IMR-90 (cell line): Measurements from ENCODE around the gene PPP1R9B. TPM values are rescaled to one million over a fixed set of nuclear protein-coding genes. Genes with fewer than 3 reads are reported as not detected.

ENCODE experiments used
- ATAC-seq: fragments of 200-7000 bp; cut with Tn5 transposase; 2 replicates; pipeline ENCODE4 v1.9.1; 2020; ENCODE audit warnings: low read depth, mild to moderate bottlenecking, moderate library complexity
- BruUV-seq: library from RNA; stranded (reverse); fragments of 400-500 nt; replicated peaks from 2 replicates; lab custom pipeline; 2021; lab: Mats Ljungman, UMichigan
- CTCF ChIA-PET: fragments of 300-600 bp; formaldehyde crosslinking; extraction: SDS; loops from one replicate; lab custom pipeline; 2021; ENCODE audit warnings: antibody characterized with exemption; lab: Yijun Ruan, JAX
- POLR2A ChIA-PET: fragments of 300-600 bp; sonication (Branson Sonifier 250); formaldehyde crosslinking; loops from one replicate; lab custom pipeline; 2022; ENCODE audit warnings: antibody characterized with exemption; ENCODE audit not compliant: unreplicated experiment; lab: Charles Lee
- DNase-seq: peaks from one replicate; pipeline ENCODE4 v3.0.0; 2013
- H2AFZ ChIP-seq: replicated peaks from 2 replicates; pipeline ENCODE3; 2013; ENCODE audit warnings: low read length, mild to moderate bottlenecking; ENCODE audit not compliant: poor library complexity
- H2AK5ac ChIP-seq: 2 replicates; pipeline ENCODE4 v1.6.1; 2013; ENCODE audit warnings: low read depth, low read length, inconsistent platforms
- H2AK9ac ChIP-seq: replicated peaks from 2 replicates; pipeline ENCODE3; 2013; ENCODE audit warnings: mild to moderate bottlenecking, low read depth, low read length, moderate library complexity; ENCODE audit not compliant: poor library complexity
- H2BK120ac ChIP-seq: 2 replicates; pipeline ENCODE4 v1.6.1; 2013; ENCODE audit warnings: low read depth, low read length, inconsistent platforms
- H2BK15ac ChIP-seq: 3 replicates; pipeline ENCODE4 v1.6.1; 2013; ENCODE audit warnings: low read depth, low read length, inconsistent platforms
- H2BK20ac ChIP-seq: 2 replicates; pipeline ENCODE4 v1.6.1; 2013; ENCODE audit warnings: low read depth, mild to moderate bottlenecking, inconsistent platforms, low read length, moderate library complexity
- H2BK5ac ChIP-seq: 2 replicates; pipeline ENCODE4 v1.6.1; 2013; ENCODE audit warnings: mild to moderate bottlenecking, low read depth, low read length, inconsistent platforms; ENCODE audit not compliant: poor library complexity, severe bottlenecking
- H3K14ac ChIP-seq: replicated peaks from 2 replicates; pipeline ENCODE4 v1.6.1; 2013; ENCODE audit warnings: low read depth, low read length, inconsistent platforms
- H3K18ac ChIP-seq: 2 replicates; pipeline ENCODE4 v1.6.1; 2013; ENCODE audit warnings: low read depth, low read length, control low read depth
- H3K23ac ChIP-seq: 2 replicates; pipeline ENCODE4 v1.6.1; 2013; ENCODE audit warnings: low read depth, low read length, inconsistent platforms
- H3K27ac ChIP-seq: 2 replicates; pipeline ENCODE4 v1.5.1; 2013; ENCODE audit warnings: mild to moderate bottlenecking, control low read depth, low read length; ENCODE audit not compliant: insufficient read depth
- H3K27me3 ChIP-seq: 2 replicates; pipeline ENCODE4 v1.6.1; 2013; ENCODE audit warnings: low read length; ENCODE audit not compliant: control insufficient read depth, insufficient read depth
- H3K36me3 ChIP-seq: 2 replicates; pipeline ENCODE4 v1.6.1; 2013; ENCODE audit warnings: low read length, mixed read lengths; ENCODE audit not compliant: control insufficient read depth, insufficient read depth
- H3K4ac ChIP-seq: 2 replicates; pipeline ENCODE4 v1.6.1; 2013; ENCODE audit warnings: low read depth, low read length, inconsistent platforms
- H3K4me1 ChIP-seq: 2 replicates; pipeline ENCODE4 v1.6.1; 2013; ENCODE audit warnings: low read length, mixed read lengths; ENCODE audit not compliant: control insufficient read depth, insufficient read depth
- H3K4me2 ChIP-seq: 2 replicates; pipeline ENCODE4 v1.6.1; 2013; ENCODE audit warnings: low read depth, mild to moderate bottlenecking, control low read depth, low read length, moderate library complexity
- H3K4me3 ChIP-seq: 2 replicates; pipeline ENCODE4 v1.5.1; 2013; ENCODE audit warnings: low read depth, mild to moderate bottlenecking, control low read depth, low read length, moderate library complexity; ENCODE audit not compliant: insufficient read depth
- H3K56ac ChIP-seq: 2 replicates; pipeline ENCODE4 v1.6.1; 2013; ENCODE audit warnings: low read length, inconsistent platforms; ENCODE audit not compliant: insufficient read depth; ENCODE audit errors: extremely low read depth
- H3K79me1 ChIP-seq, 2 experiments: 2 replicates each; pipeline ENCODE4 v1.6.1; 2013; ENCODE audit warnings: low read length in 2 of 2, inconsistent platforms in 1 of 2, low read depth in 1 of 2
- H3K9ac ChIP-seq: 2 replicates; pipeline ENCODE4 v1.6.1; 2013; ENCODE audit warnings: low read depth, low read length, control low read depth
- H3K9me1 ChIP-seq: 2 replicates; pipeline ENCODE4 v1.6.1; 2013; ENCODE audit warnings: low read length, inconsistent platforms; ENCODE audit not compliant: insufficient read depth
- H3K9me3 ChIP-seq: 2 replicates; pipeline ENCODE4 v1.6.1; 2013; ENCODE audit warnings: low read length; ENCODE audit not compliant: control insufficient read depth, insufficient read depth
- H4K20me1 ChIP-seq: 2 replicates; pipeline ENCODE4 v1.6.1; 2013; ENCODE audit warnings: low read length, inconsistent platforms; ENCODE audit not compliant: insufficient read depth
- H4K5ac ChIP-seq: 2 replicates; pipeline ENCODE4 v1.6.1; 2013; ENCODE audit warnings: mild to moderate bottlenecking, low read depth, low read length, control low read depth
- H4K8ac ChIP-seq, 2 experiments: 2 replicates each; pipeline ENCODE4 v1.6.1; 2013; ENCODE audit warnings: low read depth in 2 of 2, low read length in 2 of 2, control low read depth in 1 of 2, inconsistent platforms in 1 of 2
- H4K91ac ChIP-seq: 2 replicates; pipeline ENCODE4 v1.6.1; 2013; ENCODE audit warnings: low read depth, low read length, inconsistent platforms; ENCODE audit not compliant: insufficient read depth
- BHLHE40 ChIP-seq: fragments of 150-350 bp; IDR thresholded peaks from 2 replicates; pipeline ENCODE4 v1.6.1; 2016; ENCODE audit warnings: mild to moderate bottlenecking, low read depth, low read length
- CEBPB ChIP-seq: IDR thresholded peaks from 2 replicates; pipeline ENCODE4 v1.6.1; 2012; ENCODE audit warnings: low read depth, low read length, improper control_type of control experiment
- CHD1 ChIP-seq: IDR thresholded peaks from 2 replicates; pipeline ENCODE4 v1.6.1; 2012; ENCODE audit warnings: low read depth, low read length, improper control_type of control experiment
- FOS ChIP-seq: fragments of 150-350 bp; IDR thresholded peaks from 2 replicates; pipeline ENCODE4 v1.6.1; 2016; ENCODE audit warnings: low read depth, low read length
- MAFK ChIP-seq: IDR thresholded peaks from 2 replicates; pipeline ENCODE4 v1.6.1; 2012; ENCODE audit warnings: low read depth, low read length, improper control_type of control experiment
- MAZ ChIP-seq: IDR thresholded peaks from 2 replicates; pipeline ENCODE4 v1.6.1; 2012; ENCODE audit warnings: low read depth, mild to moderate bottlenecking, low read length, improper control_type of control experiment, moderate library complexity, borderline replicate concordance
- MXI1 ChIP-seq: IDR thresholded peaks from 2 replicates; pipeline ENCODE4 v1.6.1; 2012; ENCODE audit warnings: low read depth, mild to moderate bottlenecking, low read length, moderate library complexity, borderline replicate concordance
- NFE2L2 ChIP-seq: fragments of 150-350 bp; IDR thresholded peaks from 2 replicates; pipeline ENCODE4 v1.6.1; 2016; ENCODE audit warnings: low read depth, mild to moderate bottlenecking, low read length
- POLR2A ChIP-seq: IDR thresholded peaks from 2 replicates; pipeline ENCODE4 v1.6.1; 2012; ENCODE audit warnings: mild to moderate bottlenecking, low read depth, low read length
- RAD21 ChIP-seq: IDR thresholded peaks from 2 replicates; pipeline ENCODE4 v1.6.1; 2012; ENCODE audit warnings: low read length, improper control_type of control experiment
- RCOR1 ChIP-seq: IDR thresholded peaks from 2 replicates; pipeline ENCODE4 v1.6.1; 2012; ENCODE audit warnings: mild to moderate bottlenecking, low read length, improper control_type of control experiment; ENCODE audit not compliant: insufficient replicate concordance
- RFX5 ChIP-seq: IDR thresholded peaks from 2 replicates; pipeline ENCODE4 v1.8.0; 2012; ENCODE audit warnings: low read depth, mild to moderate bottlenecking, low read length, moderate library complexity
- SMC3 ChIP-seq: fragments of 150-350 bp; IDR thresholded peaks from 2 replicates; pipeline ENCODE4 v1.6.1; 2016; ENCODE audit warnings: low read depth, mild to moderate bottlenecking, antibody characterized with exemption, low read length, moderate library complexity
- WGBS, 2 experiments: methylation state at CpG; one replicate each; pipeline versions ENCODE4 v1.1.5 to v1.1.7; 2013; ENCODE audit warnings: missing lambda C conversion rate in 2 of 2; ENCODE audit not compliant: insufficient read length in 1 of 2; ENCODE audit errors: extremely low coverage in 2 of 2; 5-methylcytosine and 5-hydroxymethylcytosine counted together
- dilution Hi-C: fragments of 300-500 bp; cut with HindIII; formaldehyde crosslinking; loops from one replicate; pipeline ENCODE4 v1.14.3; 2018; ENCODE audit warnings: low sequenced_read_pairs; ENCODE audit not compliant: unreplicated experiment
- in situ Hi-C: fragments of 300-500 bp; cut with MboI; formaldehyde crosslinking; loops from 3 replicates; pipeline ENCODE4 v1.14.3; 2019; ENCODE audit warnings: low sequenced_read_pairs, inconsistent platforms, mixed read lengths
- intact Hi-C: fragments of 100-400 bp; cut with micrococcal nuclease; formaldehyde crosslinking; loops from 2 replicates; pipeline ENCODE4 v1.10.0; 2022
- polyA plus RNA-seq, 3 experiments: library from polyadenylated mRNA; depleted of rRNA; stranded (reverse); fragments of >200 nt; gene quantifications; 2 replicates each; pipeline ENCODE4 v1.2.3, GENCODE V29; 2012; ENCODE audit warnings: low replicate concordance in 1 of 3
- total RNA-seq: library from RNA; depleted of rRNA; stranded (reverse); fragments of >200 nt; gene quantifications from 2 replicates; pipeline ENCODE4 v1.2.3, GENCODE V29; 2012
- TF ChIP-seq, protein P1 (sequence below): fragments of 150-350 bp; IDR thresholded peaks from 2 replicates; pipeline ENCODE4 v1.6.1; 2016; ENCODE audit warnings: low read depth, mild to moderate bottlenecking, low read length, moderate library complexity, borderline replicate concordance
- TF ChIP-seq, protein P2 (sequence below): fragments of 150-350 bp; IDR thresholded peaks from 2 replicates; pipeline ENCODE4 v1.6.1; 2017; ENCODE audit warnings: mild to moderate bottlenecking, antibody characterized with exemption, low read length, low read depth
- TF ChIP-seq, protein P3 (sequence below): conservative IDR thresholded peaks from 2 replicates; pipeline ENCODE4 v1.5.1; 2012; ENCODE audit warnings: mild to moderate bottlenecking, low read depth, low read length, improper control_type of control experiment

PPP1R9B gene
- total and polyA plus RNA-seq, 2 of the 4 experiments (the other 2 are of a cell fraction) = 23.0 to 28.0 TPM

DNA sequence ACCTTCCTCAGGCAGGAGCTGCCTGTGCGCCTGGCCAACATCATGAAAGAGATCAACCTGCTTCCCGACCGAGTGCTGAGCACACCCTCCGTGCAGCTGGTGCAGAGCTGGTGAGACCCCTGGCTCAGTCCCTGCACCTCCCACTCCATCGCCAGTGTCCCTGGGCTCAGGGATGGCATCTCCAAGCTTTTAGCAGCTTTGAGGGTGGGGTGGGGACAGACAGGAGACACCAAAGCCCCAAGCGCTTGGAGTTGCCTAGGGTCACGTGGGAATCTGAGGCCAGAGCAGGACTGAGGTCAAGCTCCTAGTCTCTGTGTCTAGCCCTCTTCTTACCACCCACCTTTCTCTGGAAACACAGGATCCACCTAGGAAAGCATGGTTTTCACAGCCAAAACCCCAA, 53.0 kb downstream of the PPP1R9B start:
- intact Hi-C loops (no loop called here), dilution Hi-C loops (no loop called here), in situ Hi-C loops (no loop called here)
- no peak overlapping the region for H3K4me2 ChIP-seq
- H4K91ac ChIP-seq = no peak overlapping the region
- H3K4ac ChIP-seq = no peak overlapping the region
- H4K8ac ChIP-seq = no peak overlapping the region
- no peak overlapping the region for H2AFZ ChIP-seq
- peaks cover 6 to 16% of the 10 kb centered on the region in 2 experiments; a peak in 3 of 4 replicates for H3K79me1 ChIP-seq
- ChIA-PET CTCF (no interaction called here), POLR2A (no interaction called here)
- ATAC-seq (no peak), DNase-seq (no peak)
- BruUV-seq = no TSS peak
- H3K36me3 ChIP-seq = peaks cover 13% of the 10 kb centered on the region
- H3K23ac ChIP-seq = no peak overlapping the region
- H2BK20ac ChIP-seq = no peak overlapping the region
- no peak overlapping the region for H2BK5ac ChIP-seq
- TF ChIP-seq, protein P1, sequence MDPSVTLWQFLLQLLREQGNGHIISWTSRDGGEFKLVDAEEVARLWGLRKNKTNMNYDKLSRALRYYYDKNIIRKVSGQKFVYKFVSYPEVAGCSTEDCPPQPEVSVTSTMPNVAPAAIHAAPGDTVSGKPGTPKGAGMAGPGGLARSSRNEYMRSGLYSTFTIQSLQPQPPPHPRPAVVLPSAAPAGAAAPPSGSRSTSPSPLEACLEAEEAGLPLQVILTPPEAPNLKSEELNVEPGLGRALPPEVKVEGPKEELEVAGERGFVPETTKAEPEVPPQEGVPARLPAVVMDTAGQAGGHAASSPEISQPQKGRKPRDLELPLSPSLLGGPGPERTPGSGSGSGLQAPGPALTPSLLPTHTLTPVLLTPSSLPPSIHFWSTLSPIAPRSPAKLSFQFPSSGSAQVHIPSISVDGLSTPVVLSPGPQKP = no peak
- no peak for TF ChIP-seq POLR2A
- no peak for TF ChIP-seq SMC3
- TF ChIP-seq, protein P2, sequence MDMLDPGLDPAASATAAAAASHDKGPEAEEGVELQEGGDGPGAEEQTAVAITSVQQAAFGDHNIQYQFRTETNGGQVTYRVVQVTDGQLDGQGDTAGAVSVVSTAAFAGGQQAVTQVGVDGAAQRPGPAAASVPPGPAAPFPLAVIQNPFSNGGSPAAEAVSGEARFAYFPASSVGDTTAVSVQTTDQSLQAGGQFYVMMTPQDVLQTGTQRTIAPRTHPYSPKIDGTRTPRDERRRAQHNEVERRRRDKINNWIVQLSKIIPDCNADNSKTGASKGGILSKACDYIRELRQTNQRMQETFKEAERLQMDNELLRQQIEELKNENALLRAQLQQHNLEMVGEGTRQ = no peak
- TF ChIP-seq MXI1 = no peak
- TF ChIP-seq NFE2L2 = no peak
- no peak for TF ChIP-seq RFX5
- TF ChIP-seq BHLHE40 = no peak
- TF ChIP-seq RCOR1 = no peak
- TF ChIP-seq CEBPB = no peak
- TF ChIP-seq MAZ = no peak
- TF ChIP-seq, protein P3, sequence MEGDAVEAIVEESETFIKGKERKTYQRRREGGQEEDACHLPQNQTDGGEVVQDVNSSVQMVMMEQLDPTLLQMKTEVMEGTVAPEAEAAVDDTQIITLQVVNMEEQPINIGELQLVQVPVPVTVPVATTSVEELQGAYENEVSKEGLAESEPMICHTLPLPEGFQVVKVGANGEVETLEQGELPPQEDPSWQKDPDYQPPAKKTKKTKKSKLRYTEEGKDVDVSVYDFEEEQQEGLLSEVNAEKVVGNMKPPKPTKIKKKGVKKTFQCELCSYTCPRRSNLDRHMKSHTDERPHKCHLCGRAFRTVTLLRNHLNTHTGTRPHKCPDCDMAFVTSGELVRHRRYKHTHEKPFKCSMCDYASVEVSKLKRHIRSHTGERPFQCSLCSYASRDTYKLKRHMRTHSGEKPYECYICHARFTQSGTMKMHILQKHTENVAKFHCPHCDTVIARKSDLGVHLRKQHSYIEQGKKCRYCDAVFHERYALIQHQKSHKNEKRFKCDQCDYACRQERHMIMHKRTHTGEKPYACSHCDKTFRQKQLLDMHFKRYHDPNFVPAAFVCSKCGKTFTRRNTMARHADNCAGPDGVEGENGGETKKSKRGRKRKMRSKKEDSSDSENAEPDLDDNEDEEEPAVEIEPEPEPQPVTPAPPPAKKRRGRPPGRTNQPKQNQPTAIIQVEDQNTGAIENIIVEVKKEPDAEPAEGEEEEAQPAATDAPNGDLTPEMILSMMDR = no peak
- TF ChIP-seq CHD1 = no peak
- no peak for TF ChIP-seq FOS
- no peak for TF ChIP-seq MAFK
- TF ChIP-seq RAD21 = no peak
- no peak overlapping the region for H4K5ac ChIP-seq
- H3K4me3 ChIP-seq = no peak overlapping the region
- WGBS, 2 experiments = 66% methylated on average over 5 of the region's 7 CpGs; no CpG with 5 or more reads in 1 of the 2 experiments
- no peak overlapping the region for H2BK15ac ChIP-seq
- H3K14ac ChIP-seq = no peak overlapping the region
- no peak overlapping the region for H2AK5ac ChIP-seq
- H4K20me1 ChIP-seq = peaks cover 7% of the 10 kb centered on the region
- no peak overlapping the region for H3K18ac ChIP-seq
- H3K27ac ChIP-seq = no peak overlapping the region
- H3K4me1 ChIP-seq = peaks cover 23% of the 10 kb centered on the region
- no peaks in the 10 kb centered on the region for H3K9me3 ChIP-seq
- H3K9ac ChIP-seq = no peak overlapping the region
- no peak overlapping the region for H3K56ac ChIP-seq
- no peaks in the 10 kb centered on the region for H3K27me3 ChIP-seq
- H3K9me1 ChIP-seq = 0 out of 2 replicates have a peak, but pooled peaks cover 6% of the 10 kb centered on the region
- no peak overlapping the region for H2AK9ac ChIP-seq
- no peak overlapping the region for H2BK120ac ChIP-seq
